Ovary (tissue), 3 donors: Measurements from ENCODE around the gene LPIN2.

Experiments
- EP300 ChIP-seq: sonication (generic); formaldehyde crosslinking; IDR thresholded peaks from one replicate; pipeline ENCODE4 v1.6.1; 2017; ENCODE audit warnings: antibody characterized with exemption
- POLR2A ChIP-seq: fragments of 450-650 bp; IDR thresholded peaks from one replicate; pipeline ENCODE4 v1.6.1; 2017; ENCODE audit warnings: antibody characterized with exemption, mild to moderate bottlenecking, moderate library complexity
- TF ChIP-seq, protein P1 (sequence below), 3 donors: fragments of 450-650 bp in 2 of 3; fragments of 200-600 bp in 1 of 3; IDR thresholded peaks; one replicate each; pipeline versions ENCODE4 v1.5.1 to v1.8.0; 2016 to 2022; ENCODE audit warnings: antibody characterized with exemption in 3 of 3, mild to moderate bottlenecking in 1 of 3
- donor health status: DM: no; HTN: no; CAD: no.

- TF ChIP-seq, protein P1, sequence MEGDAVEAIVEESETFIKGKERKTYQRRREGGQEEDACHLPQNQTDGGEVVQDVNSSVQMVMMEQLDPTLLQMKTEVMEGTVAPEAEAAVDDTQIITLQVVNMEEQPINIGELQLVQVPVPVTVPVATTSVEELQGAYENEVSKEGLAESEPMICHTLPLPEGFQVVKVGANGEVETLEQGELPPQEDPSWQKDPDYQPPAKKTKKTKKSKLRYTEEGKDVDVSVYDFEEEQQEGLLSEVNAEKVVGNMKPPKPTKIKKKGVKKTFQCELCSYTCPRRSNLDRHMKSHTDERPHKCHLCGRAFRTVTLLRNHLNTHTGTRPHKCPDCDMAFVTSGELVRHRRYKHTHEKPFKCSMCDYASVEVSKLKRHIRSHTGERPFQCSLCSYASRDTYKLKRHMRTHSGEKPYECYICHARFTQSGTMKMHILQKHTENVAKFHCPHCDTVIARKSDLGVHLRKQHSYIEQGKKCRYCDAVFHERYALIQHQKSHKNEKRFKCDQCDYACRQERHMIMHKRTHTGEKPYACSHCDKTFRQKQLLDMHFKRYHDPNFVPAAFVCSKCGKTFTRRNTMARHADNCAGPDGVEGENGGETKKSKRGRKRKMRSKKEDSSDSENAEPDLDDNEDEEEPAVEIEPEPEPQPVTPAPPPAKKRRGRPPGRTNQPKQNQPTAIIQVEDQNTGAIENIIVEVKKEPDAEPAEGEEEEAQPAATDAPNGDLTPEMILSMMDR (IDR thresholded peaks at IDR 0.05), result no peak
- TF ChIP-seq POLR2A, result no peak
- no peak for TF ChIP-seq EP300
Observed at GRCh38 chr18:2984703-2985261, 28.2 kb downstream of the LPIN2 start.
